A673 (cell line): Measurements from ENCODE around the gene TGM3. TPM values are rescaled to one million over a fixed set of nuclear protein-coding genes. Genes with fewer than 3 reads are reported as not detected.

Source experiments
- BruUV-seq: library from RNA; stranded (reverse); fragments of 400-500 nt; replicated peaks from 2 replicates; lab custom pipeline; 2021; lab: Mats Ljungman, UMichigan
- CTCF ChIA-PET: fragments of 300-600 bp; sonication (Branson Sonifier 250); formaldehyde crosslinking; loops from one replicate; lab custom pipeline; 2022; ENCODE audit warnings: antibody characterized with exemption; lab: Charles Lee
- POLR2A ChIA-PET: fragments of 300-600 bp; sonication (Branson Sonifier 250); formaldehyde crosslinking; loops from one replicate; lab custom pipeline; 2022; ENCODE audit warnings: antibody characterized with exemption; ENCODE audit not compliant: low non-redundant PET; lab: Charles Lee
- DNase-seq: peaks from one replicate; pipeline ENCODE4 v3.0.0-alpha.2; 2015; ENCODE audit warnings: low spot score
- H3K27ac ChIP-seq: fragments of 200-600 bp; sonication (generic); 2 replicates; pipeline ENCODE4 v1.5.1; 2016; ENCODE audit warnings: mixed run types, low read depth, mild to moderate bottlenecking, mixed read lengths, antibody characterized with exemption, low read length; ENCODE audit not compliant: poor library complexity, severe bottlenecking
- H3K27me3 ChIP-seq: fragments of 200-600 bp; sonication (generic); replicated peaks from 2 replicates; pipeline ENCODE4 v1.6.1; 2017; ENCODE audit warnings: mixed run types, low read depth, mild to moderate bottlenecking, mixed read lengths, antibody characterized with exemption, low read length; ENCODE audit not compliant: insufficient read depth, poor library complexity
- H3K36me3 ChIP-seq: fragments of 200-600 bp; sonication (generic); 2 replicates; pipeline ENCODE4 v1.6.1; 2016; ENCODE audit warnings: mixed run types, mild to moderate bottlenecking, mixed read lengths, antibody characterized with exemption, low read length; ENCODE audit not compliant: insufficient read depth, poor library complexity, severe bottlenecking
- H3K4me1 ChIP-seq: fragments of 200-600 bp; sonication (generic); 2 replicates; pipeline ENCODE4 v1.6.1; 2017; ENCODE audit warnings: mixed run types, mild to moderate bottlenecking, mixed read lengths, antibody characterized with exemption, low read length; ENCODE audit not compliant: insufficient read depth, poor library complexity, severe bottlenecking
- H3K4me3 ChIP-seq: fragments of 200-600 bp; sonication (generic); 2 replicates; pipeline ENCODE4 v1.5.1; 2016; ENCODE audit warnings: low read depth, mixed run types, mild to moderate bottlenecking, mixed read lengths, low read length; ENCODE audit not compliant: poor library complexity, severe bottlenecking
- H3K9me3 ChIP-seq: fragments of 200-600 bp; sonication (generic); 2 replicates; pipeline ENCODE4 v1.6.1; 2016; ENCODE audit warnings: mixed run types, low read depth, mild to moderate bottlenecking, mixed read lengths, antibody characterized with exemption, low read length; ENCODE audit not compliant: poor library complexity, severe bottlenecking
- EZH2 ChIP-seq: fragments of 200-600 bp; sonication (generic); IDR thresholded peaks from 2 replicates; pipeline ENCODE4 v1.6.1; 2017; ENCODE audit warnings: borderline replicate concordance, low read depth, mild to moderate bottlenecking, mixed read lengths, antibody characterized with exemption, low read length; ENCODE audit not compliant: poor library complexity, severe bottlenecking
- intact Hi-C: fragments of 100-400 bp; cut with micrococcal nuclease; formaldehyde crosslinking; loops from one replicate; pipeline ENCODE4 v1.10.0; 2022; ENCODE audit not compliant: unreplicated experiment
- total RNA-seq: library from RNA; stranded (reverse); gene quantifications from 2 replicates; pipeline ENCODE4 v1.2.3, GENCODE V29; 2021
- TF ChIP-seq, protein P1 (sequence below): fragments of 300-800, 200-600 bp; sonication (generic); conservative IDR thresholded peaks from 2 replicates; pipeline ENCODE4 v1.5.1; 2017; ENCODE audit warnings: low read depth, mild to moderate bottlenecking, antibody characterized with exemption, low read length, moderate library complexity, mixed read lengths

TGM3 gene
- total RNA-seq, 1 experiment from 2014 or later = 0.11 TPM

DNA sequence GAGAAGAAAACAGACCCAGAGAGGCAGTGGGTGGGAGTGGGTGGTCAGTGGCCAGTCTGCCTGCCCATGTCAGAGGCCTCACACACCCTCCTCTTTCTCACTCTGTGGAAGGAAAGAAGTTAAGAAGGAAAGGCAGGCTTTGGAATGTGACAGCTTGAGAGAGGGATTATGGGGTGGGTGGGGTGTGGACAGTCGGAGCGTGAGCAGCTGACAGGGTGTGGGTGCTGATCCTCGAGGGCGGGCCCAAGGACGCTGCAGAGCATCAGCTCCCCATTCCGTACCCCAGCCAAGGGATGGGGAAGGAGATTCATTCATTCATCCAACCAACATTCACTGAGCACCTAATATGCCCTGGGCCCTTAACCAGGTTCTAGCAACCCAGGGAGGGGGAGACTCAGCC lies 89.7 kb downstream of the TGM3 start:
- BruUV-seq = no TSS peak
- Histone ChIP-seq H3K36me3 (no peaks in the 10 kb centered on the region), H3K9me3 (peaks cover 3% of the 10 kb centered on the region), H3K4me1 (no peaks in the 10 kb centered on the region), H3K27ac (no peak overlapping the region), H3K4me3 (no peak overlapping the region), H3K27me3 (no peaks in the 10 kb centered on the region)
- TF ChIP-seq, protein P1, sequence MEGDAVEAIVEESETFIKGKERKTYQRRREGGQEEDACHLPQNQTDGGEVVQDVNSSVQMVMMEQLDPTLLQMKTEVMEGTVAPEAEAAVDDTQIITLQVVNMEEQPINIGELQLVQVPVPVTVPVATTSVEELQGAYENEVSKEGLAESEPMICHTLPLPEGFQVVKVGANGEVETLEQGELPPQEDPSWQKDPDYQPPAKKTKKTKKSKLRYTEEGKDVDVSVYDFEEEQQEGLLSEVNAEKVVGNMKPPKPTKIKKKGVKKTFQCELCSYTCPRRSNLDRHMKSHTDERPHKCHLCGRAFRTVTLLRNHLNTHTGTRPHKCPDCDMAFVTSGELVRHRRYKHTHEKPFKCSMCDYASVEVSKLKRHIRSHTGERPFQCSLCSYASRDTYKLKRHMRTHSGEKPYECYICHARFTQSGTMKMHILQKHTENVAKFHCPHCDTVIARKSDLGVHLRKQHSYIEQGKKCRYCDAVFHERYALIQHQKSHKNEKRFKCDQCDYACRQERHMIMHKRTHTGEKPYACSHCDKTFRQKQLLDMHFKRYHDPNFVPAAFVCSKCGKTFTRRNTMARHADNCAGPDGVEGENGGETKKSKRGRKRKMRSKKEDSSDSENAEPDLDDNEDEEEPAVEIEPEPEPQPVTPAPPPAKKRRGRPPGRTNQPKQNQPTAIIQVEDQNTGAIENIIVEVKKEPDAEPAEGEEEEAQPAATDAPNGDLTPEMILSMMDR = no peak
- TF ChIP-seq EZH2 = no peak
- ChIA-PET POLR2A (no interaction called here), CTCF (no interaction called here)
- DNase-seq = no peak
- intact Hi-C loops = no loop called here

DNA sequence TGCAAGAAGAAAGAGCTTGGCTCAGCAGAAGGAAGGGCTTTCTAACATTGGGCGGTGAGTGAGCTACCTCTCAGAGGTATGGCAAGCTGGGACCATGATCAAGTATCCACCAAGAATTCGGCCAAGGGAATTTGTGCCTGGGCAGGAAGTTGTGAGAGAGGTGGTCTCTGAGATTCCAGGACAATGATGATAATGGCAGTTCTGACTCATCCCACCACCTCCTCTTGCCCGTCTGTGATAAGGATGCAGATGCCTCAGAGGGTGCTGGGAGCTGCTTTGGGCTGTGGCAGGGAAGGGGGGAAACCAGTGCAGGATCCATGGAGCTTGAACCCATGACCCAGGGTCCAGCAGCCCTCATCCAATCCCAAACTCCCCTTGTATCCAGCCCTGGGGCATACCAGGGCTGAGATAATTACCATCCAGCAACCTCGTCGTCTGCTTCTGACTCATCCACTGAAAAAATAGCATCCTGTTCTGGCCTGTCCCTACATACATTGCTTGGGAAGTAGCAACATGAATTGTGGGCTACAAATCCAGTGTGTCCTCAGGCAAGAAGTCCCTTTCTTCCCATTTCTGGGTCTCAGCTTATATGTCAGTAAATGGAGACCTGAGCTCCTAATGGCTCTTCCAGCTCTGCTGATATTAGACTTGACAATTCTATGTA lies 90.8 kb downstream of the TGM3 start:
- H3K27ac ChIP-seq = no peak overlapping the region
- no peak for DNase-seq
- no peak overlapping the region for H3K4me3 ChIP-seq
- CTCF ChIA-PET = interaction anchor here (0.6 to 1.1 kb wide), 3 partner anchors 66 to 179 kb away, joined by 3 to 7 read pairs (median 4); no protein-coding TSS in a partner anchor
- BruUV-seq = no TSS peak
- H3K9me3 ChIP-seq = peaks cover 3% of the 10 kb centered on the region
- H3K4me1 ChIP-seq = no peaks in the 10 kb centered on the region
- TF ChIP-seq, protein P1 = no peak
- no peak for TF ChIP-seq EZH2
- no peaks in the 10 kb centered on the region for H3K27me3 ChIP-seq
- POLR2A ChIA-PET = no interaction called here
- H3K36me3 ChIP-seq = no peaks in the 10 kb centered on the region
- intact Hi-C loops = no loop called here

DNA sequence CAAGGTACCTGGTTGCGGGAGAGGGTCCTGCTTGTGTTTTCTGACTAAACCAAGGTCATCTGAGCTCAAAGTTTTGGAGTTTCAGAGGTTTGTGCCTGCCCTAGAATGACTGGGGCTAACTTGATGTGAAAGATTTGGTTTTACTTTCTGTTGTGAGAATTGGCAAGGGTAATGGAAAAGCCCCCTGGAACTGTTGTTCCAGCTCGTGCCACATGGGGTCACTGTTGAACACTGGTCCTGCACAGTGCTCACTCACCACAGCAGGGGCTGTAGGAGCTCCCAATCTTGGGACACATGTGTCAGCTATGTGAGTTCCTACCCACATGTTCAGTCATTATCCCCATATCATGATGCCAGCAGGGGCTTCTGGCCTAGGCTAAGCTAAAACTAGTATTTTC lies 91.4 kb downstream of the TGM3 start:
- TF ChIP-seq, protein P1 = peak; percentile 69
- no peak for TF ChIP-seq EZH2
- H3K36me3 ChIP-seq = no peaks in the 10 kb centered on the region
- peak; percentile 54 for DNase-seq
- intact Hi-C loops = no loop called here
- no TSS peak for BruUV-seq
- CTCF ChIA-PET = interaction anchor here (0.5 to 1.1 kb wide), 4 partner anchors 65 to 211 kb away, joined by 3 to 7 read pairs (median 4); no protein-coding TSS in a partner anchor
- no peaks in the 10 kb centered on the region for H3K27me3 ChIP-seq
- no peak overlapping the region for H3K4me3 ChIP-seq
- H3K4me1 ChIP-seq = no peaks in the 10 kb centered on the region
- POLR2A ChIA-PET = no interaction called here
- peaks cover 3% of the 10 kb centered on the region for H3K9me3 ChIP-seq
- no peak overlapping the region for H3K27ac ChIP-seq
